ENCODE measurements around the gene ST3GAL5.
A peak's percentile ranks its signal among the peaks of the same experiment; 100 is the strongest.
"Not testable (repeated sequence)": the region's sequence is repeated elsewhere in the genome, so short reads cannot be mapped to it uniquely, and the experiment has no call there.

The ST3GAL5 gene

GRCh38 chr2:85888684-85889626 lies at the start of gene ST3GAL5:
Gene ST3GAL5 (minus strand): TSS chr2:85888990. CDS start chr2:85888905, 85 bp downstream.
- peak; percentile 79 for DNase-seq (ENCODE audit: low spot score)

- no peak for DNase-seq (ENCODE audit: low spot score)
Measured at GRCh38 chr2:85938456-85938855, 49.7 kb upstream of the ST3GAL5 start.

- DNase-seq (ENCODE audit: low spot score): no peak
Measured at GRCh38 chr2:85937069-85937439, 48.3 kb upstream of the ST3GAL5 start.

- no peak for DNase-seq (ENCODE audit: low spot score)
Measured at GRCh38 chr2:85936421-85937068, 47.8 kb upstream of the ST3GAL5 start.

GRCh38 chr2:85935746-85936208 lies 47.0 kb upstream of the ST3GAL5 start:
- no peak for DNase-seq (ENCODE audit: low spot score)

GRCh38 chr2:85935170-85935745 lies 46.5 kb upstream of the ST3GAL5 start:
- DNase-seq (ENCODE audit: low spot score): no peak

- DNase-seq (ENCODE audit: low spot score): no peak
Measured at GRCh38 chr2:85933753-85934594, 45.2 kb upstream of the ST3GAL5 start.

- not testable (repeated sequence) for DNase-seq (ENCODE audit: low spot score)
Measured at GRCh38 chr2:85931151-85931550, 42.4 kb upstream of the ST3GAL5 start.

GRCh38 chr2:85930129-85931124 lies 41.6 kb upstream of the ST3GAL5 start:
- DNase-seq (ENCODE audit: low spot score): no peak

GRCh38 chr2:85929096-85930050 lies 40.6 kb upstream of the ST3GAL5 start:
- no peak for DNase-seq (ENCODE audit: low spot score)

- no peak for DNase-seq (ENCODE audit: low spot score)
Measured at GRCh38 chr2:85926931-85927661, 38.3 kb upstream of the ST3GAL5 start.

GRCh38 chr2:85926526-85926925 lies 37.7 kb upstream of the ST3GAL5 start:
- no peak for DNase-seq (ENCODE audit: low spot score)

- DNase-seq (ENCODE audit: low spot score): no peak
Measured at GRCh38 chr2:85925216-85925671, 36.5 kb upstream of the ST3GAL5 start.

GRCh38 chr2:85924522-85924921 lies 35.7 kb upstream of the ST3GAL5 start:
- no peak for DNase-seq (ENCODE audit: low spot score)

- no peak for DNase-seq (ENCODE audit: low spot score)
Measured at GRCh38 chr2:85922199-85922598, 33.4 kb upstream of the ST3GAL5 start.

GRCh38 chr2:85921659-85922058 lies 32.9 kb upstream of the ST3GAL5 start:
- DNase-seq (ENCODE audit: low spot score): no peak

GRCh38 chr2:85920810-85921545 lies 32.2 kb upstream of the ST3GAL5 start:
- peak; percentile 54 for DNase-seq (ENCODE audit: low spot score)
